Astrocyte (in vitro differentiated cells and primary cell): ENCODE measurements around the gene SHISAL2B.

Experiments used
- EZH2 ChIP-seq: IDR thresholded peaks from 2 replicates; pipeline ENCODE4 v1.6.1; 2012; ENCODE audit warnings: mild to moderate bottlenecking, low read length, inconsistent platforms; ENCODE audit not compliant: insufficient read depth
- TF ChIP-seq, protein P1 (sequence below): IDR thresholded peaks from 2 replicates; pipeline ENCODE4 v1.5.1; 2011; ENCODE audit warnings: low read depth, mild to moderate bottlenecking, inconsistent platforms, low read length, moderate library complexity; ENCODE audit not compliant: insufficient read depth

DNA sequence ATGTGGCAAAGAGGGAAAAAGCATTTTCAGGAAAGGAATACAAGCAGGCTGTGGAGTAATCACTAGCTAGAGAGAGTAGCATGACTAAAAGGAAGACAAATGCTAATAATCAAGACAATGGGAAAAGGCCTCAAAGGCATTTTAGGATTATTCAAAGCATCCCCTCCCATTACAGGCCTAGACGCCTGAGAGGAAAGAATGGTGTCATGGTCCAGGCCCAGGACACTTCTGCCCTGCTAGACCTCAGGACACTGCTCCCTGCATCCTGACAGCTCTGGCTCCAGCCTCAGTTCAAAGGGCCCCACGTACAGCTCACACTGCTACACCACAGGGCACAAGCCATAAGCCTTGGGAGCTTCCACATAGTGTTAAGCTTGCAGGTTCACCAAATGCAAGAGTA, 40.8 kb upstream of the SHISAL2B start:
- TF ChIP-seq, protein P1, sequence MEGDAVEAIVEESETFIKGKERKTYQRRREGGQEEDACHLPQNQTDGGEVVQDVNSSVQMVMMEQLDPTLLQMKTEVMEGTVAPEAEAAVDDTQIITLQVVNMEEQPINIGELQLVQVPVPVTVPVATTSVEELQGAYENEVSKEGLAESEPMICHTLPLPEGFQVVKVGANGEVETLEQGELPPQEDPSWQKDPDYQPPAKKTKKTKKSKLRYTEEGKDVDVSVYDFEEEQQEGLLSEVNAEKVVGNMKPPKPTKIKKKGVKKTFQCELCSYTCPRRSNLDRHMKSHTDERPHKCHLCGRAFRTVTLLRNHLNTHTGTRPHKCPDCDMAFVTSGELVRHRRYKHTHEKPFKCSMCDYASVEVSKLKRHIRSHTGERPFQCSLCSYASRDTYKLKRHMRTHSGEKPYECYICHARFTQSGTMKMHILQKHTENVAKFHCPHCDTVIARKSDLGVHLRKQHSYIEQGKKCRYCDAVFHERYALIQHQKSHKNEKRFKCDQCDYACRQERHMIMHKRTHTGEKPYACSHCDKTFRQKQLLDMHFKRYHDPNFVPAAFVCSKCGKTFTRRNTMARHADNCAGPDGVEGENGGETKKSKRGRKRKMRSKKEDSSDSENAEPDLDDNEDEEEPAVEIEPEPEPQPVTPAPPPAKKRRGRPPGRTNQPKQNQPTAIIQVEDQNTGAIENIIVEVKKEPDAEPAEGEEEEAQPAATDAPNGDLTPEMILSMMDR: no peak
- no peak for TF ChIP-seq EZH2
